Stimulated activated naive CD8-positive, alpha-beta T cell treated with anti-CD3 and anti-CD28 coated beads, Interleukin-15, amount 100 ng/mL, for 72 hours (primary cell): ENCODE data around the gene TEX48.
A peak's percentile ranks its signal among the peaks of the same experiment; 100 is the strongest.

Experiments
- ATAC-seq: fragments of 150-1000 bp; cut with Tn5 transposase; 2 replicates; pipeline ENCODE4 v1.10.0; 2021; ENCODE audit warnings: mild to moderate bottlenecking, moderate library complexity
- DNase-seq, 2 donors: peaks; one replicate each; pipeline ENCODE4 v3.0.0; 2021 to 2022
- H3K27ac Mint-ChIP-seq, 2 donors: one replicate each; pipeline ENCODE4 v1.8.0; 2022; ENCODE audit warnings: mild to moderate bottlenecking in 2 of 2, mixed read lengths in 2 of 2, moderate library complexity in 2 of 2
- H3K27me3 Mint-ChIP-seq: one replicate; pipeline ENCODE4 v1.8.0; 2022; ENCODE audit warnings: mixed read lengths
- H3K4me1 Mint-ChIP-seq: one replicate; pipeline ENCODE4 v1.8.0; 2022; ENCODE audit warnings: mild to moderate bottlenecking, mixed read lengths
- H3K4me3 Mint-ChIP-seq, 2 donors: one replicate each; pipeline ENCODE4 v1.8.0; 2022; ENCODE audit warnings: mild to moderate bottlenecking in 2 of 2, mixed read lengths in 2 of 2, moderate library complexity in 1 of 2
- H3K9me3 Mint-ChIP-seq, 2 donors: one replicate each; pipeline ENCODE4 v1.8.0; 2022; ENCODE audit warnings: mixed read lengths in 2 of 2

TEX48 gene

GRCh38 chr9:114626415-114627020 lies 55.5 kb downstream of the TEX48 start:
- DNase-seq = no peak
- peaks cover 8% of the 10 kb centered on the region for H3K4me1 Mint-ChIP-seq
- ATAC-seq = no peak
- H3K4me3 Mint-ChIP-seq = no peak overlapping the region
- no peaks in the 10 kb centered on the region for H3K27me3 Mint-ChIP-seq
- H3K27ac Mint-ChIP-seq = no peak overlapping the region
- H3K9me3 Mint-ChIP-seq = no peaks in the 10 kb centered on the region

DNA sequence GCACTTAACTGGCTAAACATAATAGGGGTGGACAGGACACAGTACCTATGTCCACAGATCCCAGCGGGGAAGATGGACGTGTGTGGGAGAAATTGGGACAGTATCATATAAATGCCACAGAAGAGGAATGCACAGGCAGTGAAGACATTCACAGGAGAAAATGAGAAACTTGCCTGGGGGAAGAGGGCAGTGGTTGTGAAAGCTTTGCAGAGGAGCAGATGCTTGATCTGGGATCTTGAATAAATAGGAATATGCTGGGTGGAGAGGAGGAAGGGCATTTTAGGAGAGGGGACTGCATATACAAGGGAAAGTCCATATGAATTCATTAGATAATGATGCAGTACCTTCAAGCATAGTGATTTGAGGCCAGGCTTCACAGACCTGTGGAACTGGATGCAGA lies 57.3 kb downstream of the TEX48 start:
- DNase-seq (no peak), ATAC-seq (no peak)
- no peak overlapping the region for H3K4me3 Mint-ChIP-seq
- no peaks in the 10 kb centered on the region for H3K27me3 Mint-ChIP-seq
- H3K27ac Mint-ChIP-seq = peak overlapping the region in 1 of 2 donors; percentile 63
- H3K4me1 Mint-ChIP-seq = peaks cover 14% of the 10 kb centered on the region
- no peaks in the 10 kb centered on the region for H3K9me3 Mint-ChIP-seq

GRCh38 chr9:114621975-114622609 lies 59.9 kb downstream of the TEX48 start:
- H3K9me3 Mint-ChIP-seq = no peaks in the 10 kb centered on the region
- no peak overlapping the region for H3K4me3 Mint-ChIP-seq
- no peaks in the 10 kb centered on the region for H3K27me3 Mint-ChIP-seq
- H3K27ac Mint-ChIP-seq = no peak overlapping the region
- no peak for DNase-seq
- no peak for ATAC-seq
- H3K4me1 Mint-ChIP-seq = peaks cover 29% of the 10 kb centered on the region

DNA sequence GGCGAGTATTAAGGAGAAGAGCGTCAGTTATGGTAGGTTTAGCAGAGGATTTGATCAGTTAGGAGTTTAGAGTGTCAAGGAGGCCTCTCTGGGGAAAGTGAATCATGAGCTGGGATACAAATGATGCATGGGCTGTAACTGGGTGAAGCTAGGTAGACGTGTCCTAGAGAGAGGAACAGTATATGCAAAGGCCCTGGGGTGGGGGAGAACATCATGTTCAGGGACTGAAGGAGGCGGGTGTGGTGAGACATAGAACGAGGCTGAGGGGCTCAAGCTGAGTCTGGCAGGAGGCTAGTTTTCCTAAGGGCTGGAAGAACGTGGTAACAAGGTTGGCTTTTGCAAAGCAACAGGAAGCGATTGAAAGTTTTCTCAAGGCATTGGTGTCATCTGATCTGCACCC lies 60.4 kb downstream of the TEX48 start:
- DNase-seq = no peak
- no peaks in the 10 kb centered on the region for H3K27me3 Mint-ChIP-seq
- no peaks in the 10 kb centered on the region for H3K9me3 Mint-ChIP-seq
- ATAC-seq = no peak
- H3K4me3 Mint-ChIP-seq = no peak overlapping the region
- H3K4me1 Mint-ChIP-seq = peaks cover 34% of the 10 kb centered on the region
- no peak overlapping the region for H3K27ac Mint-ChIP-seq

GRCh38 chr9:114619191-114619761 lies 62.7 kb downstream of the TEX48 start:
- ATAC-seq (no peak), DNase-seq (no peak)
- Mint-ChIP-seq H3K27ac (peak overlapping the region; percentile 54 to 85), H3K4me1 (peaks cover 53% of the 10 kb centered on the region), H3K4me3 (peak overlapping the region; percentile 63 to 71), H3K27me3 (no peaks in the 10 kb centered on the region), H3K9me3 (no peaks in the 10 kb centered on the region)

DNA sequence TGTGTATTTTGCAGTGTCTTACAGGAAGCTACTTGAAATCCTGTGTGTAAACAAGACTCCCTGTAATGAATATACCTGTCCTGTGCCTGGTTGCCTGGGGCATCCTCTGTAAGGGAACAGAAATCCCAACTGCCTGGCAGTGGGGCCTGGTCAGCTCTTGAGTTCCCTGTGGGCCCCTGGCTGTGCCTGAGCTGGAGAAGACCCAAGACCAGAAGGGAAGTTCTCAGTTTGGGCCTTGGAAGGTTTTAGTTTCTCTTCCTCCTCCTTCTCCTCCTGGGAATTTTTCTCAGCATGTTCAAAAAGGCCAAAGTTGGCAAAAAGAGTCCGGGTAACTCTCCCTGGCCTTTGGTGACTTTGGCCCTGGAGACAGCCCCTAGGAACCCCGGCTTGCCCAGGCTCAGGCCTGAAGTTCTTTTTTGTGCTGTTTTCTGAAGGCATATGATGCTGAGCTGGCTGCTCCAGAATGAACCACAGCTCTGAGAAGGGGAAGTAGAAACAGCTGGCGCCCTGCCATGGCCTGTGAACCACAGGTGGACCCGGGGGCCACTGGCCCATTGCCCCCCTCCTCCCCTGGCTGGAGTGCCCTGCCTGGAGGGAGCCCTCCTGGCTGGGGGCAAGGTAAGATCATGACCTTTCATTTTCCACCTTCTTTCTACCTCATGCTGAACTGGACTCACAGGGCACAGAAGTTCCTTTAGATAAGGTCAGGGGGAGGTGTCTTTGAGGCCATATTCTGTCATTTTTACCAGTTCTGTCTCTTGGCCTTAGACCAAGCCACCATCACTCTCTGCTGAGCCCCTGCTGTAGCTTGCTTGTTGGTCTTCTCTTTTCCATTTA lies 65.1 kb downstream of the TEX48 start:
- ATAC-seq = peak; percentile 27
- peaks cover 70% of the 10 kb centered on the region for H3K4me1 Mint-ChIP-seq
- peak overlapping the region; percentile 86 to 96 for H3K27ac Mint-ChIP-seq
- no peaks in the 10 kb centered on the region for H3K27me3 Mint-ChIP-seq
- DNase-seq = no peak
- peak overlapping the region; percentile 53 to 64 for H3K4me3 Mint-ChIP-seq
- H3K9me3 Mint-ChIP-seq = no peaks in the 10 kb centered on the region
